NCI-H146 treated with DMSO at 0.1 percent for 48 hours (cell line): ENCODE measurements around the gene SEMA5B.

Experiments
- DNase-seq: peaks from one replicate; lab custom pipeline; 2025; ENCODE audit not compliant: unreplicated experiment; lab: John Stamatoyannopoulos, UW

Gene SEMA5B

GRCh38 chr3:123055352-123055751 is 27.8 kb upstream of the SEMA5B start:
- no peak for DNase-seq

- no peak for DNase-seq
These were observed 27.4 kb upstream of the SEMA5B start for GRCh38 chr3:123054931-123055330.

GRCh38 chr3:123054109-123054778 is 26.7 kb upstream of the SEMA5B start:
- no peak for DNase-seq

GRCh38 chr3:123053107-123053506 is 25.5 kb upstream of the SEMA5B start:
- DNase-seq: no peak

GRCh38 chr3:123050666-123051065 is 23.1 kb upstream of the SEMA5B start:
- no peak for DNase-seq

GRCh38 chr3:123048480-123049237 is 21.1 kb upstream of the SEMA5B start:
- DNase-seq: no peak

GRCh38 chr3:123047062-123047319 is 19.4 kb upstream of the SEMA5B start:
- no peak for DNase-seq

- no peak for DNase-seq
These were observed 18.9 kb upstream of the SEMA5B start for GRCh38 chr3:123046262-123047061.

- DNase-seq: no peak
These were observed 17.6 kb upstream of the SEMA5B start for GRCh38 chr3:123044981-123045763.

- no peak for DNase-seq
These were observed 14.8 kb upstream of the SEMA5B start for GRCh38 chr3:123042413-123042812.

- DNase-seq: peak; percentile 72
These were observed 11.6 kb upstream of the SEMA5B start for GRCh38 chr3:123039178-123039577.

GRCh38 chr3:123038751-123039150 is 11.2 kb upstream of the SEMA5B start:
- peak; percentile 72 for DNase-seq

- DNase-seq: no peak
These were observed 9.4 kb upstream of the SEMA5B start for GRCh38 chr3:123037015-123037375.

GRCh38 chr3:123036352-123037014 is 8.9 kb upstream of the SEMA5B start:
- DNase-seq: no peak

- DNase-seq: no peak
These were observed 7.4 kb upstream of the SEMA5B start for GRCh38 chr3:123034996-123035395.

- DNase-seq: no peak
These were observed 6.6 kb upstream of the SEMA5B start for GRCh38 chr3:123034120-123034519.

- no peak for DNase-seq
These were observed 4.5 kb upstream of the SEMA5B start for GRCh38 chr3:123032057-123032456.

- peak; percentile 49 for DNase-seq
These were observed 3.5 kb upstream of the SEMA5B start for GRCh38 chr3:123031051-123031450.

GRCh38 chr3:123028233-123028828 is 768 bp upstream of the SEMA5B start:
- DNase-seq: peak; percentile 84

- peak; percentile 29 for DNase-seq
These were observed 835 bp downstream of the SEMA5B start for GRCh38 chr3:123026565-123027291.
